HepG2 (cell line): ENCODE data around the gene DUOXA2.

Experiments used
- FOXP4 ChIP-seq: sonication (generic); formaldehyde crosslinking; IDR thresholded peaks from 2 replicates; pipeline ENCODE4 v1.4.0; 2020; ENCODE audit warnings: missing genetic modification reagents
- KAT7 ChIP-seq: IDR thresholded peaks from 2 replicates; pipeline ENCODE4 v1.6.1; 2018; ENCODE audit warnings: borderline replicate concordance, missing compliant biosample characterization
- NFRKB ChIP-seq: fragments of 450-650 bp; IDR thresholded peaks from 2 replicates; pipeline ENCODE4 v1.6.1; 2017
- POLR2A ChIP-seq, 2 experiments: IDR thresholded peaks; 2 replicates each; pipeline ENCODE4 v1.6.1; 2011; ENCODE audit warnings: low read depth in 2 of 2, low read length in 2 of 2, mild to moderate bottlenecking in 1 of 2, moderate library complexity in 1 of 2; ENCODE audit not compliant: insufficient read depth in 1 of 2
- POLR2AphosphoS5 ChIP-seq: IDR thresholded peaks from 2 replicates; pipeline ENCODE4 v1.6.1; 2012; ENCODE audit warnings: low read depth, low read length
- TF ChIP-seq, protein P1 (sequence below): sonication (generic); formaldehyde crosslinking; IDR thresholded peaks from 2 replicates; pipeline ENCODE4 v1.4.0; 2020; ENCODE audit warnings: missing genetic modification reagents

- TF ChIP-seq POLR2A (IDR thresholded peaks at IDR 0.05; ENCODE audit: insufficient read depth in 1 of 2, low read depth in 2 of 2, low read length in 2 of 2) (no peak), POLR2AphosphoS5 (no peak), FOXP4 (CRISPR knock-in tag) (no peak), NFRKB (no peak), KAT7 (CRISPR knock-in tag) (no peak)
- TF ChIP-seq, protein P1, sequence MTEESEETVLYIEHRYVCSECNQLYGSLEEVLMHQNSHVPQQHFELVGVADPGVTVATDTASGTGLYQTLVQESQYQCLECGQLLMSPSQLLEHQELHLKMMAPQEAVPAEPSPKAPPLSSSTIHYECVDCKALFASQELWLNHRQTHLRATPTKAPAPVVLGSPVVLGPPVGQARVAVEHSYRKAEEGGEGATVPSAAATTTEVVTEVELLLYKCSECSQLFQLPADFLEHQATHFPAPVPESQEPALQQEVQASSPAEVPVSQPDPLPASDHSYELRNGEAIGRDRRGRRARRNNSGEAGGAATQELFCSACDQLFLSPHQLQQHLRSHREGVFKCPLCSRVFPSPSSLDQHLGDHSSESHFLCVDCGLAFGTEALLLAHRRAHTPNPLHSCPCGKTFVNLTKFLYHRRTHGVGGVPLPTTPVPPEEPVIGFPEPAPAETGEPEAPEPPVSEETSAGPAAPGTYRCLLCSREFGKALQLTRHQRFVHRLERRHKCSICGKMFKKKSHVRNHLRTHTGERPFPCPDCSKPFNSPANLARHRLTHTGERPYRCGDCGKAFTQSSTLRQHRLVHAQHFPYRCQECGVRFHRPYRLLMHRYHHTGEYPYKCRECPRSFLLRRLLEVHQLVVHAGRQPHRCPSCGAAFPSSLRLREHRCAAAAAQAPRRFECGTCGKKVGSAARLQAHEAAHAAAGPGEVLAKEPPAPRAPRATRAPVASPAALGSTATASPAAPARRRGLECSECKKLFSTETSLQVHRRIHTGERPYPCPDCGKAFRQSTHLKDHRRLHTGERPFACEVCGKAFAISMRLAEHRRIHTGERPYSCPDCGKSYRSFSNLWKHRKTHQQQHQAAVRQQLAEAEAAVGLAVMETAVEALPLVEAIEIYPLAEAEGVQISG (CRISPR knock-in tag) = no peak
These were observed 15.6 kb downstream of the DUOXA2 start, which contains the start of the genes DUOX1 and DUOXA1 for GRCh38 chr15:45129651-45130129.
